ENCODE results near the gene CAGE1. TPM values are rescaled to one million over a fixed set of nuclear protein-coding genes. Genes with fewer than 3 reads are reported as not detected.

CAGE1 gene
- total and polyA plus RNA-seq, 10 of the 15 experiments (the other 5 are each of a cell fraction or from before 2014, with no cell fraction given) = 0.03 to 0.42 (median 0.08) TPM; not detected in 3

- TF ChIP-seq, protein P1, sequence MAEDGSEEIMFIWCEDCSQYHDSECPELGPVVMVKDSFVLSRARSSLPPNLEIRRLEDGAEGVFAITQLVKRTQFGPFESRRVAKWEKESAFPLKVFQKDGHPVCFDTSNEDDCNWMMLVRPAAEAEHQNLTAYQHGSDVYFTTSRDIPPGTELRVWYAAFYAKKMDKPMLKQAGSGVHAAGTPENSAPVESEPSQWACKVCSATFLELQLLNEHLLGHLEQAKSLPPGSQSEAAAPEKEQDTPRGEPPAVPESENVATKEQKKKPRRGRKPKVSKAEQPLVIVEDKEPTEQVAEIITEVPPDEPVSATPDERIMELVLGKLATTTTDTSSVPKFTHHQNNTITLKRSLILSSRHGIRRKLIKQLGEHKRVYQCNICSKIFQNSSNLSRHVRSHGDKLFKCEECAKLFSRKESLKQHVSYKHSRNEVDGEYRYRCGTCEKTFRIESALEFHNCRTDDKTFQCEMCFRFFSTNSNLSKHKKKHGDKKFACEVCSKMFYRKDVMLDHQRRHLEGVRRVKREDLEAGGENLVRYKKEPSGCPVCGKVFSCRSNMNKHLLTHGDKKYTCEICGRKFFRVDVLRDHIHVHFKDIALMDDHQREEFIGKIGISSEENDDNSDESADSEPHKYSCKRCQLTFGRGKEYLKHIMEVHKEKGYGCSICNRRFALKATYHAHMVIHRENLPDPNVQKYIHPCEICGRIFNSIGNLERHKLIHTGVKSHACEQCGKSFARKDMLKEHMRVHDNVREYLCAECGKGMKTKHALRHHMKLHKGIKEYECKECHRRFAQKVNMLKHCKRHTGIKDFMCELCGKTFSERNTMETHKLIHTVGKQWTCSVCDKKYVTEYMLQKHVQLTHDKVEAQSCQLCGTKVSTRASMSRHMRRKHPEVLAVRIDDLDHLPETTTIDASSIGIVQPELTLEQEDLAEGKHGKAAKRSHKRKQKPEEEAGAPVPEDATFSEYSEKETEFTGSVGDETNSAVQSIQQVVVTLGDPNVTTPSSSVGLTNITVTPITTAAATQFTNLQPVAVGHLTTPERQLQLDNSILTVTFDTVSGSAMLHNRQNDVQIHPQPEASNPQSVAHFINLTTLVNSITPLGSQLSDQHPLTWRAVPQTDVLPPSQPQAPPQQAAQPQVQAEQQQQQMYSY (CRISPR knock-in tag; IDR thresholded peaks at IDR 0.05) = no peak
- TF ChIP-seq KDM1A (IDR thresholded peaks at IDR 0.05; ENCODE audit: borderline replicate concordance) = no peak
- TF ChIP-seq GATAD2B (conservative IDR thresholded peaks at IDR 0.05; ENCODE audit: low read depth) = peak; percentile 26; the same call in 1 of the 2 replicates
- TF ChIP-seq PAX5 (IDR thresholded peaks at IDR 0.05; ENCODE audit: borderline replicate concordance, low read depth, low read length) = no peak
- no peak for TF ChIP-seq CBX3 (IDR thresholded peaks at IDR 0.05; ENCODE audit: borderline replicate concordance, low read depth)
- TF ChIP-seq MTA2 (IDR thresholded peaks at IDR 0.05; ENCODE audit: low read depth) = peak; percentile 89
- TF ChIP-seq, protein P2, sequence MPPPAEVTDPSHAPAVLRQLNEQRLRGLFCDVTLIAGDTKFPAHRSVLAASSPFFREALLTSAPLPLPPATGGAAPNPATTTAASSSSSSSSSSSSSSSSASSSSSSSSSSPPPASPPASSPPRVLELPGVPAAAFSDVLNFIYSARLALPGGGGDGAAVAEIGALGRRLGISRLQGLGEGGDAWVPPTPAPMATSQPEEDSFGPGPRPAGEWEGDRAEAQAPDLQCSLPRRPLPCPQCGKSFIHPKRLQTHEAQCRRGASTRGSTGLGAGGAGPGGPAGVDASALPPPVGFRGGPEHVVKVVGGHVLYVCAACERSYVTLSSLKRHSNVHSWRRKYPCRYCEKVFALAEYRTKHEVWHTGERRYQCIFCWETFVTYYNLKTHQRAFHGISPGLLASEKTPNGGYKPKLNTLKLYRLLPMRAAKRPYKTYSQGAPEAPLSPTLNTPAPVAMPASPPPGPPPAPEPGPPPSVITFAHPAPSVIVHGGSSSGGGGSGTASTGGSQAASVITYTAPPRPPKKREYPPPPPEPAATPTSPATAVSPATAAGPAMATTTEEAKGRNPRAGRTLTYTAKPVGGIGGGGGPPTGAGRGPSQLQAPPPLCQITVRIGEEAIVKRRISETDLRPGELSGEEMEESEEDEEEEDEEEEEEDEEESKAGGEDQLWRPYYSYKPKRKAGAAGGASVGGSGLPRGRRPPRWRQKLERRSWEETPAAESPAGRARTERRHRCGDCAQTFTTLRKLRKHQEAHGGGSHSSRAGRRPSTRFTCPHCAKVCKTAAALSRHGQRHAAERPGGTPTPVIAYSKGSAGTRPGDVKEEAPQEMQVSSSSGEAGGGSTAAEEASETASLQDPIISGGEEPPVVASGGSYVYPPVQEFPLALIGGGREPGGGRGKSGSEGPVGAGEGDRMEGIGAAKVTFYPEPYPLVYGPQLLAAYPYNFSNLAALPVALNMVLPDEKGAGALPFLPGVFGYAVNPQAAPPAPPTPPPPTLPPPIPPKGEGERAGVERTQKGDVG (CRISPR knock-in tag; IDR thresholded peaks at IDR 0.05) = no peak
- peak; percentile 93 for TF ChIP-seq BRCA1 (IDR thresholded peaks at IDR 0.05; ENCODE audit: low read depth, low read length)
- TF ChIP-seq HDGF (IDR thresholded peaks at IDR 0.05) = peak; percentile 90
- TF ChIP-seq, protein P3, sequence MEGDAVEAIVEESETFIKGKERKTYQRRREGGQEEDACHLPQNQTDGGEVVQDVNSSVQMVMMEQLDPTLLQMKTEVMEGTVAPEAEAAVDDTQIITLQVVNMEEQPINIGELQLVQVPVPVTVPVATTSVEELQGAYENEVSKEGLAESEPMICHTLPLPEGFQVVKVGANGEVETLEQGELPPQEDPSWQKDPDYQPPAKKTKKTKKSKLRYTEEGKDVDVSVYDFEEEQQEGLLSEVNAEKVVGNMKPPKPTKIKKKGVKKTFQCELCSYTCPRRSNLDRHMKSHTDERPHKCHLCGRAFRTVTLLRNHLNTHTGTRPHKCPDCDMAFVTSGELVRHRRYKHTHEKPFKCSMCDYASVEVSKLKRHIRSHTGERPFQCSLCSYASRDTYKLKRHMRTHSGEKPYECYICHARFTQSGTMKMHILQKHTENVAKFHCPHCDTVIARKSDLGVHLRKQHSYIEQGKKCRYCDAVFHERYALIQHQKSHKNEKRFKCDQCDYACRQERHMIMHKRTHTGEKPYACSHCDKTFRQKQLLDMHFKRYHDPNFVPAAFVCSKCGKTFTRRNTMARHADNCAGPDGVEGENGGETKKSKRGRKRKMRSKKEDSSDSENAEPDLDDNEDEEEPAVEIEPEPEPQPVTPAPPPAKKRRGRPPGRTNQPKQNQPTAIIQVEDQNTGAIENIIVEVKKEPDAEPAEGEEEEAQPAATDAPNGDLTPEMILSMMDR (IDR thresholded peaks at IDR 0.05 in 2 of 3, conservative IDR thresholded peaks at IDR 0.05 in 1 of 3; ENCODE audit: control insufficient read depth in 2 of 3, extremely low read depth in 1 of 3, insufficient read depth in 1 of 3, low read depth in 3 of 3, low read length in 3 of 3) = no peak
- peak; percentile 66; the same call in 1 of the 2 replicates for TF ChIP-seq NKRF (conservative IDR thresholded peaks at IDR 0.05)
- TF ChIP-seq, protein P4, sequence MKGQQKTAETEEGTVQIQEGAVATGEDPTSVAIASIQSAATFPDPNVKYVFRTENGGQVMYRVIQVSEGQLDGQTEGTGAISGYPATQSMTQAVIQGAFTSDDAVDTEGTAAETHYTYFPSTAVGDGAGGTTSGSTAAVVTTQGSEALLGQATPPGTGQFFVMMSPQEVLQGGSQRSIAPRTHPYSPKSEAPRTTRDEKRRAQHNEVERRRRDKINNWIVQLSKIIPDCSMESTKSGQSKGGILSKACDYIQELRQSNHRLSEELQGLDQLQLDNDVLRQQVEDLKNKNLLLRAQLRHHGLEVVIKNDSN (IDR thresholded peaks at IDR 0.05; ENCODE audit: borderline replicate concordance, extremely low read length, insufficient read depth, low read depth, low read length) = peak; percentile 97
- no peak for TF ChIP-seq IRF4 (IDR thresholded peaks at IDR 0.05; ENCODE audit: low read depth, low read length)
- TF ChIP-seq ZNF622 (IDR thresholded peaks at IDR 0.05) = no peak
- peak; percentile 97 for TF ChIP-seq RAD51 (IDR thresholded peaks at IDR 0.05)
- no peak; the same call in 1 of the 2 replicates for TF ChIP-seq HCFC1 (IDR thresholded peaks at IDR 0.05; ENCODE audit: low read length)
- TF ChIP-seq SMC3 (IDR thresholded peaks at IDR 0.05; ENCODE audit: borderline replicate concordance, low read length) = no peak
Measured at GRCh38 chr6:7312616-7313504, 76.7 kb downstream of the CAGE1 start, which contains the start of gene SSR1 (continued).

All from GM12878 (cell line).